Hematopoietic multipotent progenitor cell (in vitro differentiated cells): ENCODE data around the gene HYDIN. TPM values are rescaled to one million over a fixed set of nuclear protein-coding genes. Genes with fewer than 3 reads are reported as not detected.
"Not testable (repeated sequence)": the region's sequence is repeated elsewhere in the genome, so short reads cannot be mapped to it uniquely, and the experiment has no call there.

ENCODE experiments used
- DNase-seq, 3 donors: peaks; one replicate each; pipeline ENCODE4 v3.0.0-alpha.2; 2011 to 2015; ENCODE audit warnings: low read depth in 2 of 3, low spot score in 2 of 3
- total RNA-seq: library from RNA; depleted of rRNA; stranded (reverse); fragments of >200 nt; gene quantifications from one replicate; pipeline ENCODE4 v1.2.3, GENCODE V29; 2012

The HYDIN gene
- total RNA-seq, 1 donor: 0.27 TPM

DNA sequence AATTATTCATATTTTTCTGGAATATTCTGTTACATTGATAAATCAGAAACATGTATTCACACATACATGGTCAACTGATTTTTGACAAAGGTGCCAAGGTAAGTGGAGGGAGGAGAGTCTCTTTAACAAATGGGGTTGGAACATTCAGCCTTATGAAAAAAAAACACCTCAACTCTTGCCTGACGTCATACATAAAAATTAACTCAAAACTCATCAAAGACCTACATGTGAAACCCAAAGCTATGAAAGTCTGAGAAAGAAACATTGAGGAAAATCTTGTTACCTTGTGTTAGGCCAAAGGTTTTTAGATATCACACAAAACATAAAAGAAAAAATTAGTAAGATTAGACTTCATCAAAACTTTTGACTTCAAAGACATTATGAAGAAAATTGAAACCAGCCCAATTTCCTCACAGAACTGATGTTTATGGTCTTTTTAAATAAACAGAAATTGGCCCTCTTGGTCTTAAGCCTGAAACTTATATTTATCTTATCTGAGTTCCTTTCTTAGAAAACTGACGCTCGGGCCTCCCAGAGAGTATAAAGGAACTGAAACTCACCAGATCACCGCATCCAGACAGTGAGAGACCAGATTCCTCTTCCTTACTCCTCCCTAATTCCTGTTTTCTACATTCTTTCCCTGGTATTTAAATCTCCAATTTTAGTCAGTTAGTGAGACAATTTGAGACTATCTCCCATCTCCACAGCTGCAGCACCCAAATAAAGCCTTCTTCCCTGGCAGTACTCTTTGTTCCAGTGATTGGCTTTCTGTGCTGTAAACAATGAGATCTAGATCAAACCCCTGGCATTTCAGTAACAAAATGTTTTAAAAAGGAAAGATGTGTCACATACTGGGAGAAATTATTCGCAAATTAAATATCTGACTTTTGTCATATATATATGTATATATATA is 4.0 kb downstream of the HYDIN start:
- DNase-seq: no peak

DNA sequence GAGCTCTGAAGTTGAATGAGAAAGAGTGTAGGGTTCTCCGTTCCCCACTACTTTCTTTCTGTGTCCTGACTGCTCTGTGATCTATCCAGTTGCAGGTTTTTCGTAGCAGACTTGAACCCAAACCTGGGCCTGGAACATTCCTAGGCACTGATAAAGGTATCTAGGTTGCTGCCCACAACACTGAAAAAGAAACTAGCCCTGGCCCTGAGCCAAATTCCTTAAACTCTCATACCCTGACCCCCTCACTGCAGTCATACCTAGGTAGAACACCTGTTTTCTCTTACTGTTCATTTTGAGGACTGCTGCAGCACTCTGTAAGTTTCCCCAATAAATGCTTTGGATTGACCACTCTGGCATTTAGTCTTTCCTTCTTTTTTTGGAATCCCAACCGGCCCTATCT is 5.4 kb downstream of the HYDIN start:
- DNase-seq: no peak

DNA sequence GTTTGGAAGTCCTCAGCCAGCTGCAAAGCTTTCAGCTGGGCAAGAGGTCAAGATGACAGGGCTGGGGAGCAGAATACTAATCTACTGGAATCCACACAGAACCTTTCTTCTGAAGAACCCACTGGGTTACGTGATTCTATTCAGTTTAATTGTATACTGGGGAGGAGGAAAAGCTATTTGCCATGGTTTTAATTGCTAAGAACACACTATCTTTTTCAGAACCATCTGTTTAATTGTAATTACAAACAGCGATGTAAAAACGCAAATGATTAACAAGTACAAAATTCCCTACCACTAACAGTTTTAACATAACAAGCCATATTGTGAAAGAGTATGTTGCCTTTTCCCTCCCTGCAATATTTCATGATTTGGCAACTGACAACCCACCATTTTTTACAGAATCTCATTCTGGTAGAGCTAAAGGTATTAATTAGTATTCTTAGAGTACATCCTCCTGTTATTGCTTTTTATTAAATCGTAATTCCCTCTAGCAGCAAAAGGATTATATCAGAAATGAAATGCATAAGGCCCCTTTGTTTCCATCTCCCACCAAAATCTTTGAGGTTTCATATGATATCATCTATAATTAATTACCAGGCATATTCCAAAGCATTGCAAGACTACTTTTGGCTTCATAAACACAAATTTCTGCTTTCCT is 12.1 kb downstream of the HYDIN start:
- DNase-seq: no peak

DNA sequence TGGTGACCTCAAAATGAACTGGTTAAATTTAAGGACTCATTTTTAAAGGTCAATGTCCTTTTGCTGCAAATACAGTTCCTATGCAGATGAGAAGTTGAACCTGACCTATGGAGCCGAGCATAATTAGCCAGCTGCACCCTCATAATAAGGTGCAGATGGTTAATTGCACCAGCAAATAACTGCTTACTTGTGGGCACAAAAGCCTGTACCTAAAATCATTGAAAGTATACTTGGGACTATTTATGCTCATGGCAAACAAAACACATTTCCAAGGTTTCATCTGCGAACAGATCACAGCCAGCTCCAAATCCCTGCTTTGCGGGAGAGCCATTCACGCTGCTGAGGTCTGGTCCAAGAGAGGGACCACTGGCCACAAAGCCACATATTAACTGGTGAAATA is 13.0 kb downstream of the HYDIN start:
- DNase-seq: no peak

DNA sequence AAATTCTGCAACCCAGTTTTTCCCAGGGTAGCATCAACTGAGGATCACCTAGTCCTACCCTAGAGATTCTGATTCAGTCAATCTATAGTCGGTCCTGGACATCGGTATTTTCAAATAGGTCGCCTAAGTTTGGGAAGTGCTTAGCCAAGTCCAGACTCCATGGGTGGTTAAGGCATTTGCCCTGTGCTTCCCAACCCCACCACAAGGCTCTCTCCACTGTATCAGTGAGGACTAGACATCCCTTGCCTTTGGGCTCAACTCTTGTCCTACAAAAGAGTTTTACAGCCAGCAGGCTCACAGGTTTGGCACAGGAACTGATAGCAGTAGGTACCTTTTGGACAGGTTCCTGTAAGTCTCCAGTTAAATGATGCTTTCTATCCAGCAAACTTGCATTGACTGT is 13.8 kb downstream of the HYDIN start:
- DNase-seq: no peak

DNA sequence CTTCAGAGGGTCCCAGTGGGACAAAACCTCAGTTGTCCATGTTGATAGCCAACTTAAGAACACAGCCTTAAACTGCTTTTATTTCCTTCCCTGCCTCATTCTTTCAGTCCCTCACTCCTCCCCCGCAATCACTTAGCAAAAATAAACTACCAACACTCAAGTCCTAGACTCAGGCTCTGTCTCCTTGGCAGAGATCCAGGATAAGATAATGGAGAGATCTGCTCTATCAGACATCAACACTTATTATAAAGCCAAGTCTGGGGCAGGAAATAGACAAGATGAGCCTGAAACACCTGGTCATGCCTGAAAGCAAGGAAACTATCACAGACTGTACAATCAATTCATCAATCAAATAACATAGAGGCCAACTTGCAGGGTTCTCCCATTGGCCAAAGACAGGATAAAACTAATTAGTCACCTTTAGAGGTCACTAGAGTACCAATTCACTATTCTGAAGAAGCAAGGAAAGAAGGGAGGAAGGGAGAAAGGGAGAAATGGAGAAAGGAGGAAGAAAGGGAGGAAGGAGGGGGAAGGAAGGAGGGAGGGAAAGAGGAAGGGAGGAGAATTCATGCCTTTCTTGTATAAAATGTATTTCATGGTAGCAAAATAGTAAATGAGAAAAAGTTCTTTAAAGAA is 15.7 kb downstream of the HYDIN start:
- peak in 2 of 3 donors; percentile 14 to 34 for DNase-seq

DNA sequence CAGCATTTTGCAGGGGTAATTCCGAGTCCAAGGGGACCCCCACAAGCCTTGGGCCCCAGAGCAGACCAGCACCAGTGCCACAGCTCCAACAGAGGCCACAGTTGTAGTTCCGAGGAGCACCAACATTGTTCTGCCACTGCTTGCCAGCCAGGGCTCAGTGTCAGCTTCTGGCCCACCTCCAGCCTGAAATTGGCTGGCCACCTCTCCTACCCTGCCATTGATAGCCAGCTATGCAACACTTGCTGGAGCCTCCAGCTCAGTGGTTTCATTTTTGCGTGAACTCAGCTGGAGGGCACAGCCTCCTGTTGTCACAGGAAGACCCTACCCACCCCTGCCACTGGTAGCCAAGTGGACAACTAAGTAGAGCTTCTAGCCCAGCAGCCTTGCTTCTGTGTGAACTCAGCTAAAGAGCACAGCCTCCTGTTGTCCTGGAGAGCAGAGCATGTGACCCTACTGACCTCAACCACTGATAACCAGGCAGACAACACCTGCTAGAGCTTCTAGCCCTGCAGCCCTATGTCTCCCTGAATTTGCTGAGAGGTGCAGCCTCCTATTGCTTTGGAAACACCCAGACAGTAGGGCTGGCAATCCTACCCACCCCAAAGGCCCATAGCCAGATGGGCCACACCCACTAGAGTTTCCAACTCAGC is 24.9 kb downstream of the HYDIN start:
- no peak for DNase-seq

DNA sequence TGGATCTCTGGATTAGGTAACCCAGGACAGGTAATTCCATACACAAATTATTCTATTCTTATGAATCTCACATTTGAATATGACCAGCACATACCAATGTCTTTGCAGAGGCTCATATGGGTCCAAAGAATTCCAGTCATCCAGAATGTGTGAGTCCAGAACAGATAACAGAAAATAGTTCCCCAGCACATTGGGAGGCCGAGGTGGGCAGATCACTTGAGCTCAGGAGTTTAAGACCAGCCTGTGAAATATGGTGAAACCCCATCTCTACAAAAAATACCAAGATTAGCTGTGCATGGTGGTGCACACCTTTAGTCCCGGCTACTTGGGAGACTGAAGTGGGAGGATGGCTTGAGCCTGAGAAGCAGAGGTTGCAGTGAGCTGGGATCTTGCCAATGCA is 26.9 kb downstream of the HYDIN start:
- DNase-seq: no peak

DNA sequence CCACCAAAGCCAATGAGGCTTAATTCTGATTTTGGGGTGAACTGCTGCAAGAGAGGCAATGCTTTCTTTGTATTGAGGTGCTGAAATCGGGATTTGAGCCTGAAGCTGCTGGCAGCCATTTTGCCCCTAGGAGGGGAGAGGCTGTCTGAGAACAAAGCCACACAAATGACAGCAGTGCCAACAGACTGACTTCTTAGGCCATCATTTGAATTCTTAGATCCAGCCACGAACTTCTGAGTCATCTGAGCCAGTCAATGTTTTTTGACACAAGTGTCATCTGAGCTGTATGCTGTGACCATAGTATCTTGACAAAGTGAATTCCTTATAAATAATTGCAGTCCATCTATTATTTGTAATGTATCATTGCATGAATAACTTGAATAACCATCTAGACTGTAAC is 29.0 kb downstream of the HYDIN start:
- no peak for DNase-seq

DNA sequence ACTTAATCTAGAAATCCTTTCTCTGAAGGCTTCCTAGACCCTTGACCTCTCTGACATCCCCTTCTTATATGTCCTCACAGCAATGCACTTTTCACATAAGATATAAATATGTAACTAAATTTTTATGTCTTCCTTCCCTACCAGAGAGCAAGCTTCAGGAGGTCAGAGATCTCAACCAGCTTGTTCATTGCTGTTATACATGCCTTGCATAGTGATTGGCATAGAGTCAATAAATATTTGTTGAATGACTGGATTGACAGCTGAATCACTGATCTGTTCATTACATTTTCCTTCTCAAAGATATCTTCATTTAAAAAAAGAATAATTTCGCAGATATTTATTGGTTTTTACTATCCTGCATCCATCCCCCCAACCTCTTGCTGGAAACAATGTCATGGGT is 29.5 kb downstream of the HYDIN start:
- no peak for DNase-seq

DNA sequence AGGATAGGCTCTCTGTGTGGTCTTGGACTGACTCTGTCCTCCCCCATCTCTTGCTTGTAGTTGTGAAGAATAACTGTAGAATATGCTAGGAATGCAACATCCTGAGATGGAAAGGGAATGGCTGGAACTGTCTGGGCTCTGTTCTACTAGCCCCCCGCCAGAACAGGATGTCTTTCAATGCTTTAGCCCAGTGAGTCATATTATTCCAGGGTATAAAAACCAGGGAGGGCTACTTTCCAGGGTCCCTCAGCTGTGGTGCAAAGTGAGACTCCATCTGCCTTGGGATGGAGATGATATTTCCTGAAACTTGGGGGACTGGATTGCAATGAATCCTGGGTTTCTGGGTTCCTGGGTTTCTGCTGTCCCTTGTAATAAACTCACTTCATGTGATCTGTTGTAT is 32.1 kb downstream of the HYDIN start:
- DNase-seq: no peak

DNA sequence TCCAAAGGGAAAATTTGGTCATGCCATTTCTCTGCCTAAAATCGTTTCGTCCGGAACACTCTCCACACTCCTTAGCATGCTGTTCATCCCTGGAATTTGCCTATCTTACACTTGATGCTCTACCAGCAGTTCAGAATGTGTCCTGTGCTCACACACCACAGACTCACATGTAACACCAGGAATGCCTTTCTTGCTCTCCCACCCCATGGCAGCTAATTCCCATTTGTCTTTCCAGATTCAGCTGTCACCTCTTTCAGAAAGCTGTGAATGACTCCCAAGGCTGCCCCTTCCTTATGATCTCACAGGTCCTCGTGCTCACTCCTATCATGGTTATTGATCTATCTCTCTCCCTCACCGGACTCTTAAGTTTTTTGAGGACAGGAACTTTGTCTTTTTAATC is 38.1 kb downstream of the HYDIN start:
- DNase-seq: no peak

DNA sequence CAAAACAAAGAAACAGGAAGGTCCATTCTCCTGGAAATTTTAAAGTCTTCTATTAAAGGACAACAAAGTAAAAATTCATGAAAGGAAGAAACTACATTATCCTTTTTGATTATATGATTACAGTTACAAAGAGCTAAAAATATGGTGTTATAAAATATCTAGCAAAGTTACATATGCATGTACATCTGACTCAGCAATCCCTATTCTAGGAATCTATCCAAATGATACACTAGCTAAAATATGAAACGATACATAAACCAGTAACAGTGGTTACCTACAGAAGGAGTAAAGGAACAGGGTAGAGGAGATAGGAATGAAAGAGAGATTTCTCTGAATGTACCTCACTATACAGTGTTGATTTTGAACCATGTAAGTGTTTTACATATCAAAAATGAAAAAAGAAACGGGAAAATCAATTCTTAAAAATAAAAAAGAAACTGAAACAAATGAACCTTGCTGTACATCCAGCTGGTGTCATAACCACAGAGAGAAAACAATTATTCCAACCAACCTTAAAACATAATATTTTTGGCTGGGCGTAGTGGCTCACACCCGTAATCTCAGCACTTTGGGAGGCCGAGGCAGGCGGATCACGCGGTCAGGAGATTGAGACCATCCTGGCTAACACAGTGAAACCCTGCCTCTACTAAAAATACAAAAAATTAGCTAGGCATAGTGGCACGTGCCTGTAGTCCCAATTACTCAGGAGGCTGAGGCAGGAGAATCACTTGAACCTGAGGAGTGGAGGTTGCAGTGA is 41.4 kb downstream of the HYDIN start:
- no peak for DNase-seq

DNA sequence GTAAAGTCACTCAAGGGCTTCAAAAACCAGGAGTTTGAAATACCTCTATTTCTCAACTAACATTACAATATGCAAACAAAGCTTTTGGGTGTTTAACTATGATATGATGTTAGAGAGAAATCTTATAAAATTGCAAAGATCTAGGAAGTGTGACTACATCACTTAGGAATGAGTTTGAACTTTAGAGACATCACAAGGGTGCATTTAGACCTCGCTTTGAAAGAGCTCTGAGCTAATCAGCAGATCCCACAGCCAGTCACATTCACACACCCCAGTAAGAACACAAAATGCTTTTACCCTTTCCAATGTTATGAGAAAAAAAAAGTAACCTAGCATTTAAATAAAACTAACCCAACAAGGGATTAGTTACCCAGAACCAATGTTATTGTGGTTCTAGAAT is 45.2 kb downstream of the HYDIN start:
- DNase-seq: no peak

DNA sequence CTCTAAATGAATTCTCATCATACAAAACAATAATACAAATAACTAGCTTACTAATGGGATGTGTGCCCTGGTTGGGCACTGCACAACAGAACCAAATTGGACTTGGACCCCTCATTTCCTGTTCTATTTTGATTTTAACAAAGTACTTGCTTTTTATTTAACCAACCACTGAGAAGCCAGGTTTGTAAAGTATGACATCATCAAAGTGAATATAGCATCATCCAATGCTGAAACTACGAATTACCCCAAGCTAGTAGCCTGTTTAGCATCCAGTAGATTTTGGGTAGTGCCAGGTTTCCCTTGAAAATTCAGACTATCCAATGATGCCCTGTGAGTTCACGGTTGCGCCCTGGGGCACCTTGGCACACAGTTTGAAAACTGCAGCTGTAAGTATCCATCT is 51.0 kb downstream of the HYDIN start:
- no peak for DNase-seq

DNA sequence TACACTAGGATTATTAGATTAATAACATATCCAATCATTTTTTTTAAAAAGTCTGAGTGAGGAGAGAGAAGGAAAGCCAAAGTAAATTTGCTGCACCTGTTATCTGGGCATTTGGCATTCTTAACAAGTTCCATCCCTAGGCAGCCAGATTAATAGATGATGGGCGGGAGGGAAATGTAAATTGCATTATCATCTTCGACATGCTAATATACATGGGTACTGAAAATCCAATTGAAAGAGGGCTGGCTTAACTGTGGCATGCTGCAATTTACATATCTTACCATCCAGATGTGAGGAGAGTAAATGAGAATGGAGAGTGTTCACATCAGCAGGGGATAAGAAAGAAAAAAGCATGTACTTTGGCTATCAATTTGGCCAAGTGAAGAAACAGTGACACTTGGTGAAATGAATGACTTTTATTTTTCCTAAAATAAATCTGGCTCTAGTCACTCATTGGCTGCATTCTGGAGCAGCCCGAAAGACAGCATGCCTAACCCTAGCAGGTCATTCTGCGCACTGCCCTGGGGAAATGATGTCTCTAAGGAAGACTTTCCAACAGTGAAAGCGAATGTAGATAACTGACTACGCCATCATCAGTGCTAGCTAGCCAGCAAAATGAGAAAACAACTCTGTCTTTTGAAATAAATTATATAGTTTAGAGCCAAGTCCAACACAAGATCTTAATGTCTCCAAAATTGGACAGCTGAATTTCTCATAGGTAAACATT is 57.9 kb downstream of the HYDIN start:
- no peak for DNase-seq

DNA sequence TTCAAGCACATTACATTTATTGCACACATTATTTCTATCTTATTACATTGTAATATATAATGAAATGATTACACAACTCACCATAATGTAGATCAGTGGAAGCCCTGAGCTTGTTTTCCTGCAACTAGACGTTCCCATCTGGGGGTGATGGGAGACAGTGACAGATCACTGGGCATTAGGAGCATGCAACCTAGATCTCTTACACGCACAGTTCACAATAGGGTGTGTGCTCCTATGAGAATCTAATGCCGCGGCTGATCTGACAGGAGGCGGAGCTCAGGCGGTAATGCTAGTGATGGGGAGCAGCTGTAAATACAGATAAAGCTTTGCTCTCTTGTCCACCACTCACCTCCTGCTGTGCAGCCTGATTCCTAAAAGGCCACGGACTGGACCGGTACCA is 69.5 kb downstream of the HYDIN start:
- DNase-seq: not testable (repeated sequence)

DNA sequence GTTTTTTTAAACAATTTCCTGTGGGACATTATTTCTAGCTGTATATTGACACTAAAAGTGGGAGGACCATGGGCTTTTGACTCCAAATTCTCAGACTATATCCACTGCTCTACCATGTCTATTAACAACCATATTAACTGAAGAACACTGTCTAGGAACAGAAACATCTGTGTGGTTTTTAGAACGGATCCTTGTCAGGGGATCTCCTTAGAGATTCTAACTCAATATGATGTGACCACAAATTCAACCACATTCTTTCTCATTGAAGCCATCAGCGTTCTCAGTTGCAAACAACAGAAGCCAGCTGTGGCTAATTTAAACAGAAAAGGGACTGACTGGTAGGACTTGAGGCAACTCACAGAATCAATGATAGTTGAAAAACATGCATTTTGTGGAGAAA is 73.2 kb downstream of the HYDIN start:
- DNase-seq: not testable (repeated sequence)

DNA sequence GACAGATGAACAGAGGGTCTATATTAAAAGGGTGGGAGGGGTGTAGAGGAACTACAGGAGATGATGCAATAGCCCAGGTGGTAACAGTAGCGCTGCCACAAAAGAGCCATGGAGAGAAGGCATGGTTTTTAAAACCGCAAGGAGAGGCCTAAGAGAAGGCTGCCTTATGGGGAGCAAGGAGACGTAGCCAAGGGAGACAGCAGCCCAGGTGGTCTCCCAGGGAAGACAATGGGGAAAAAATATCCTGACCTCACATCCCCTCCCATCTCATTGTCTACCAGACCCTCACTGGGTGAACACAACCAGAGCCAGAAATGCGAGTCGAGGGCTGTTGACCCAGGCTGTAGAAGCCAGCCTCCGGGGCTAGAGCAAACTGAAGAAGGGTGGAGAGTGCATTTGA is 77.2 kb downstream of the HYDIN start:
- DNase-seq: not testable (repeated sequence)

DNA sequence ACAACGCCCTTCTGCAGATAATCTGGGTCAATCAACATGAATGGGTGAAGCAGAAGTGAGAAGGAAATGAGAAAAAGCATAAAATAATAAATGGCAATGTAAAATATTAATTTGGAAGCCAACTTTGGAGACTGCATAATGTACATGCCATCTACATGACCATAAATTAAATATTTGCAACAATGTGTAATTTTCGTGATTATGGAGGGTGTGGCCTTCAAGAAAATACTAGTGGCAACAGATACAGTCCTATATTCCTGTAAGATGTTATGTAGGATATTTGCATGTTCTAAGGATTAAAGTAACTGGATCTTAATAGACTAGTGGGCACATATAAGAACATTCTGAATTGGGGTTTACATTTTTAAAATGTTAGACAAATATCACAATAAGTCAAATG is 78.9 kb downstream of the HYDIN start:
- not testable (repeated sequence) for DNase-seq
